GM19023 (cell line): Measurements from ENCODE around the gene SLC27A5.
"Not testable (repeated sequence)": the region's sequence is repeated elsewhere in the genome, so short reads cannot be mapped to it uniquely, and the experiment has no call there.

ENCODE experiments used
- ATAC-seq: cut with Tn5 transposase; IDR thresholded peaks from one replicate; pipeline ENCODE4 v1.9.1; 2021; ENCODE audit warnings: mild to moderate bottlenecking, moderate library complexity; ENCODE audit not compliant: unreplicated experiment

The SLC27A5 gene

GRCh38 chr19:58471736-58472135 is 40.1 kb downstream of the SLC27A5 start:
- ATAC-seq, result no peak

GRCh38 chr19:58470837-58471543 is 40.8 kb downstream of the SLC27A5 start:
- ATAC-seq, result not testable (repeated sequence)

- no peak for ATAC-seq
Observed at GRCh38 chr19:58469241-58470013, 42.4 kb downstream of the SLC27A5 start.

GRCh38 chr19:58468216-58468839 is 43.5 kb downstream of the SLC27A5 start:
- no peak for ATAC-seq

- peak; percentile 86 for ATAC-seq
Observed at GRCh38 chr19:58466760-58467589, 44.8 kb downstream of the SLC27A5 start, which contains the start of gene ZNF324. Gene ZNF324, plus strand, starts transcription at chr19:58467080. Its CDS starts 2,106 bp downstream, at chr19:58469186.

- peak; percentile 22 for ATAC-seq
Observed at GRCh38 chr19:58466089-58466759, 45.6 kb downstream of the SLC27A5 start.

GRCh38 chr19:58460039-58460438 is 51.8 kb downstream of the SLC27A5 start:
- ATAC-seq, result no peak

GRCh38 chr19:58456111-58456510 is 55.7 kb downstream of the SLC27A5 start:
- no peak for ATAC-seq

- ATAC-seq, result no peak
Observed at GRCh38 chr19:58455306-58455705, 56.5 kb downstream of the SLC27A5 start.

- no peak for ATAC-seq
Observed at GRCh38 chr19:58453743-58454142, 58.0 kb downstream of the SLC27A5 start.

- ATAC-seq, result peak; percentile 92
Observed at GRCh38 chr19:58451358-58452101, 60.3 kb downstream of the SLC27A5 start, which contains the start of gene ZNF324B. Gene ZNF324B, plus strand, starts transcription at chr19:58451622. Its CDS starts 2,080 bp downstream, at chr19:58453702.

- no peak for ATAC-seq
Observed at GRCh38 chr19:58450856-58451357, 60.9 kb downstream of the SLC27A5 start.

GRCh38 chr19:58449980-58450379 is 61.8 kb downstream of the SLC27A5 start:
- ATAC-seq, result not testable (repeated sequence)

- not testable (repeated sequence) for ATAC-seq
Observed at GRCh38 chr19:58448860-58449259, 62.9 kb downstream of the SLC27A5 start.
